Measurements from ENCODE around the gene CREB3L1.

DNA sequence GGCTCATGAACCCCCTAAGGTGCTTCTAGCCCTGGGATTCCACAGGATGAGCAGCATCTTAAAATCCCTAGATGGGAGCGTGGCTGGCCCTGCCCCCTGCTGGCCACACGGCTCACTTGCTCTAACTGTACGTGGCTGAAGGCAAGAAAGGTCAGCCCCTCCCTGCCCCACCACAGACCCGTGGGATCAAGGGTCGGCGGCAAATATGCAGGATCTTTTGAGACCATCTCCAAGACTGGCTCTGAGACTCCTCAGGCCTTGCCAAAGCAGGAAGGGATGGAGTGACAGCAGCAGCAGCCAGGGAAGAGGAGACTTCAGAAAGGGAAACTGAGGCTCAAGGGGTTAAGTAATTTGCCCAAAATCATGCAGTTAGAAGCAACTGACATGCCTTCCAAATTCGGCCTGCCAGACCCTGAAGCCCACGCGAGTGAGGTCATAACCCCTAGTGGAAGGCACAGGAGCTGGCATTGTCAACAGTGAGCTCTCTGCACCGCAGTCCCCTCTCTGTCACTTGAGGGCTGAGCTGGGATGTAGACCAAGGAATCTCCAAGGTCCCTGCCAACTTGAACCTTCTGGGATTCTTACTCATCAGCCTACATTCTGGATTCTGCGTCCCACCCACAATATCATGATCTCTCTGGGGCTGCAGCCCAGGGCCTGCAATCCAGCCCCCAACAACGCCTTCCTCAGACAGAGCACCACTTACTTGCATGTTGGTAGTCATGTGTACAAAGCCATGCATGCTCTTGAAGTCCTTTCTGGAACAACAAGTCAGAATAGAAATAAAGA, 31.4 kb downstream of the CREB3L1 start:
- TF ChIP-seq EZH2 (IDR thresholded peaks at IDR 0.05; ENCODE audit: borderline replicate concordance) (no peak), CTCF (IDR thresholded peaks at IDR 0.05; ENCODE audit: poor library complexity) (peak; percentile 79)
